Upper lobe of left lung (tissue), 6 donors: ENCODE measurements around the gene NF2. TPM values are rescaled to one million over a fixed set of nuclear protein-coding genes. Genes with fewer than 3 reads are reported as not detected.
"Not testable (repeated sequence)": the region's sequence is repeated elsewhere in the genome, so short reads cannot be mapped to it uniquely, and the experiment has no call there.

Experiments used
- ATAC-seq, 2 donors: fragments of 200-7000 bp; cut with Tn5 transposase; one replicate each; pipeline ENCODE4 v1.9.1; 2022; ENCODE audit warnings: mild to moderate bottlenecking in 2 of 2, moderate library complexity in 2 of 2; ENCODE audit not compliant: low FRiP score in 2 of 2
- DNase-seq, 2 donors: peaks; one replicate each; pipeline ENCODE4 v3.0.0-alpha.2; 2019 to 2020
- H3K27ac ChIP-seq, 4 donors: fragments of 200-600 bp; sonication (generic); one replicate each; pipeline ENCODE4 v1.5.1; 2016 to 2019
- H3K27me3 ChIP-seq, 4 donors: fragments of 200-600 bp; sonication (generic); one replicate each; pipeline ENCODE4 v1.5.1; 2017 to 2019
- H3K36me3 ChIP-seq, 4 donors: fragments of 200-600 bp; sonication (generic); one replicate each; pipeline ENCODE4 v1.5.1; 2016 to 2019
- H3K4me1 ChIP-seq, 4 donors: fragments of 200-600 bp; sonication (generic); one replicate each; pipeline ENCODE4 v1.5.1; 2018 to 2019
- H3K4me3 ChIP-seq, 4 donors: fragments of 200-600 bp; sonication (generic); one replicate each; pipeline ENCODE4 v1.5.1; 2017 to 2019; ENCODE audit warnings: mild to moderate bottlenecking in 2 of 4, moderate library complexity in 1 of 4
- H3K9me3 ChIP-seq, 4 donors: fragments of 200-600 bp; sonication (generic); one replicate each; pipeline ENCODE4 v1.5.1; 2018 to 2019
- EP300 ChIP-seq, 4 donors: sonication (generic); formaldehyde crosslinking; IDR thresholded peaks; one replicate each; pipeline ENCODE4 v1.5.1; 2017; ENCODE audit warnings: antibody characterized with exemption in 4 of 4, control low read depth in 2 of 4
- POLR2A ChIP-seq, 4 donors: fragments of 450-650 bp; IDR thresholded peaks; one replicate each; pipeline ENCODE4 v1.5.1; 2016 to 2017; ENCODE audit warnings: antibody characterized with exemption in 4 of 4, mild to moderate bottlenecking in 2 of 4
- POLR2AphosphoS5 ChIP-seq, 2 donors: sonication (generic); formaldehyde crosslinking; IDR thresholded peaks; one replicate each; pipeline ENCODE4 v1.5.1; 2017; ENCODE audit warnings: antibody characterized with exemption in 2 of 2
- WGBS, 2 donors: methylation state at CpG; one replicate each; pipeline ENCODE4 v1.1.5; 2017 to 2018; 5-methylcytosine and 5-hydroxymethylcytosine counted together
- total RNA-seq, 6 donors: library from RNA; depleted of rRNA in 4 of 6; stranded (reverse); fragments of >200 nt in 4 of 6; gene quantifications; one replicate each; pipeline versions ENCODE4 v1.1.0 to v1.2.1, GENCODE V29; 2016 to 2021
- TF ChIP-seq, protein P1 (sequence below), 6 experiments: fragments of 450-650 bp in 4 of 6; fragments of 200-600 bp in 2 of 6; sonication (generic) in 2 of 6; IDR thresholded peaks; one replicate each; pipeline ENCODE4 v1.5.1; 2016 to 2019; ENCODE audit warnings: antibody characterized with exemption in 6 of 6
- donor health status: DM: no; HTN: no; CAD: no; lungs with moderate emphysema.
- donor health status: DM: no; HTN: yes; CAD: no; lungs with severe emphysema.

Gene NF2
- total RNA-seq, 6 donors from 2014 or later, result 31.2 to 43.8 (median 41.3) TPM

DNA sequence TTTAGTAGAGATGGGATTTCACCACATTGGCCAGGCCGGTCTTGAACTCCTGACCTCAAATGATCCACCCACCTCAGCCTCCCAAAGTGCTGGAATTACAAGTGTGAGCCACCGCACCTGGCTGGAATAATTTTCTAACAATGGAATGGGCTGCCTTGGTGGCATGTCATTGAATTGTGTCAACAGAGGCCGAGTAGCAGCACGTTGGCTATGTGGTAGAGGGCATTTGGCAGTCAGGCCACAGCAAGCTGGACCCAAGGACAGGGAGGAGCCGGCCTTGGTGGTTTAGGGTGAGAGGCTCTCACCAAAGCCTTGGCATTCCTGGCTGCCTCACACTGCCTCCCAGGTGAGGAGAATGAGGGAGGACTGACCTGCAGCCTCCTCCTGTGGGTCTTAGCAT lies 18.5 kb upstream of the NF2 start:
- no peaks in the 10 kb centered on the region for H3K36me3 ChIP-seq
- ATAC-seq (no peak), DNase-seq (no peak)
- TF ChIP-seq POLR2A (IDR thresholded peaks at IDR 0.05), result no peak
- no peak for TF ChIP-seq POLR2AphosphoS5 (IDR thresholded peaks at IDR 0.05)
- no peak for TF ChIP-seq EP300 (IDR thresholded peaks at IDR 0.05)
- TF ChIP-seq, protein P1, sequence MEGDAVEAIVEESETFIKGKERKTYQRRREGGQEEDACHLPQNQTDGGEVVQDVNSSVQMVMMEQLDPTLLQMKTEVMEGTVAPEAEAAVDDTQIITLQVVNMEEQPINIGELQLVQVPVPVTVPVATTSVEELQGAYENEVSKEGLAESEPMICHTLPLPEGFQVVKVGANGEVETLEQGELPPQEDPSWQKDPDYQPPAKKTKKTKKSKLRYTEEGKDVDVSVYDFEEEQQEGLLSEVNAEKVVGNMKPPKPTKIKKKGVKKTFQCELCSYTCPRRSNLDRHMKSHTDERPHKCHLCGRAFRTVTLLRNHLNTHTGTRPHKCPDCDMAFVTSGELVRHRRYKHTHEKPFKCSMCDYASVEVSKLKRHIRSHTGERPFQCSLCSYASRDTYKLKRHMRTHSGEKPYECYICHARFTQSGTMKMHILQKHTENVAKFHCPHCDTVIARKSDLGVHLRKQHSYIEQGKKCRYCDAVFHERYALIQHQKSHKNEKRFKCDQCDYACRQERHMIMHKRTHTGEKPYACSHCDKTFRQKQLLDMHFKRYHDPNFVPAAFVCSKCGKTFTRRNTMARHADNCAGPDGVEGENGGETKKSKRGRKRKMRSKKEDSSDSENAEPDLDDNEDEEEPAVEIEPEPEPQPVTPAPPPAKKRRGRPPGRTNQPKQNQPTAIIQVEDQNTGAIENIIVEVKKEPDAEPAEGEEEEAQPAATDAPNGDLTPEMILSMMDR (IDR thresholded peaks at IDR 0.05), result no peak
- no peak overlapping the region for H3K4me3 ChIP-seq
- H3K27ac ChIP-seq, result no peak overlapping the region
- no peaks in the 10 kb centered on the region for H3K9me3 ChIP-seq
- peaks cover 4 to 14% (median 7%) of the 10 kb centered on the region in 4 donors for H3K4me1 ChIP-seq
- no peaks in the 10 kb centered on the region for H3K27me3 ChIP-seq
- WGBS, 2 donors, result 67 to 94% methylated on average over 2 to 5 of the region's 5 CpGs

DNA sequence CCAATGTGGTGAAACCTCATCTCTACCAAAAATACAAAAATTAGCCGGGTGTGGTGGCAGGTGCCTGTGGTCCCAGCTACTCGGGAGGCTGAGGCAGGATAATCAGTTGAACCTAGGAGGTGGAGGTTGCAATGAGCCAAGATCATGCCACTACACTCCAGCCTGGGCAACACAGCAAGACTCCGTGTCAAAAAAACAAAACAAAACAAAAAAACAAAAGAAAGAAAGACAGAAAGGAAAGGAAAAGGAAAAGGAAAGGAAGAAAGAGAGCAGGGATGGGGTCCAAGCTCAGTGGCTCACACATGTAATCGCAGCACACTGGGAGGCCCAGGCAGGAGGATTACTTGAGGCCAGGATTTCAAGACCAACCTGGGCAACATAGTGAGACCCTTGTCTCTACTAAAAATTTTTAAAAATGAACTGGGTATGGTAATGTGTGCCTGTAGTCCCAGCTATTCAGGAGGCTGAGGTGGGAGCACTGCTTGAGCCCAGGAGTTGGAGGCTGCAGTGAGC lies 17.2 kb upstream of the NF2 start:
- not testable (repeated sequence) for H3K27me3 ChIP-seq, H3K9me3 ChIP-seq, DNase-seq, ATAC-seq, H3K36me3 ChIP-seq, H3K27ac ChIP-seq, H3K4me3 ChIP-seq, H3K4me1 ChIP-seq
- WGBS, 2 donors, result 87 to 91% methylated on average over 4 of the region's 4 CpGs

DNA sequence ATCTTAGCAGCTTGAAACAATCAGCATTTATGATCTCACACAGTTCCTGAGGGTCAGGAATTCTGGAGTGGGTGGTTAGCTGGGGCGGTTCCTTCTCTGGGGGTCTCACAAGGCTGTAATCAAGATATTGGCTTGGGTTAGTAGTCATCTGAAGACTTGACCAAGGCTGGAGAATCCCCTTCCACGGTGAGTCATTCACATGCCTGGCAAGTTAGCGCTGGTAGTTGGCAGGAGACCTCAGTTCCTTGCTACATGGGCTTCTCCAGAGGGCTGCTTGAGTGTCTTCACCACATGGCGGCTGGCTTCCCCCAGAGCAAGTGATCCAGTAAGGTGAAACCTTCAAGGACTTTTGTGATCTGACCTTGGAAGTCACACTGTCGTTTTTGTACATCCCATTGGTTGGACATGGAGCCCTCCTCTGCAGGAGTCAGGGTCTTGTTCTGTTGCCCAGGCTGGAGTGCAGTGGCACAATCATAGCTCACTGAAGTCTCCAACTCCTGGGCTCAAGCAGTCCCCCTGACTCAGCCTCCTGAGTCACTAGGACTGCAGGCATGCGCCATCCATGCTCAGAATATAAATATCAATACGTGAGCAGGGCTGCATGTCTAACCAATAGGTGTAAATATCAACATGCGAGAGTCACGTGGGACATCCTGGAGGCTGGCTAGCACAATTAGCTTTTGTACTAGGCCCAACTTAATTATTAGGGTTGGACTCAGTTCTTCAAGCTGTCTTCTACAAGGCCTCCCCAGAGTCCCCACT lies 15.3 kb upstream of the NF2 start:
- no peak for TF ChIP-seq POLR2A (IDR thresholded peaks at IDR 0.05)
- TF ChIP-seq, protein P1 (IDR thresholded peaks at IDR 0.05), result no peak
- no peak for TF ChIP-seq POLR2AphosphoS5 (IDR thresholded peaks at IDR 0.05)
- no peak for TF ChIP-seq EP300 (IDR thresholded peaks at IDR 0.05)

DNA sequence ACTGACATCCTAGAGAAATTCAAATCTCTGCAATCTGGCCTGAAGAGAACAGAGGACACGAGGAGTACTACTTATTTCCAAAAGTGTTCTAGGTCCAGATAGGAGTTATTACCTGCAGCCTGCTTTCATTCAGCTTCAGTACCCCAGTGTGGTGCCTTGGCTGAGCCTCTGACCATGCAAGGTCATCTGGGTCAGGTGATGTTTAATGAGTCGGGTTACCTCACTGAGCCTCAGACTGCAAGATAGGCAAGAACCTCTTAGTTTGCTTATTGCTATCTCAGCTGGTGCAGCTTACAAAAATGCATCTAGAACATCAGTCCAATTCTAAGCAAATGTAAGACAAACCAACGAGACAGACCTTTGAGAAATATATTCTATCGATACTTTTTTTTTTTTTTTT lies 9.5 kb upstream of the NF2 start:
- no peak overlapping the region for H3K4me3 ChIP-seq
- ATAC-seq, result no peak
- no peak for TF ChIP-seq EP300 (IDR thresholded peaks at IDR 0.05)
- no peak for TF ChIP-seq POLR2AphosphoS5 (IDR thresholded peaks at IDR 0.05)
- TF ChIP-seq, protein P1 (IDR thresholded peaks at IDR 0.05), result no peak
- TF ChIP-seq POLR2A (IDR thresholded peaks at IDR 0.05), result no peak
- H3K27me3 ChIP-seq, result no peaks in the 10 kb centered on the region
- no peak overlapping the region for H3K27ac ChIP-seq
- H3K4me1 ChIP-seq, result peaks cover 0 to 3% (median 0%) of the 10 kb centered on the region in 4 donors
- no peaks in the 10 kb centered on the region for H3K9me3 ChIP-seq
- 76 to 78% methylated on average over 4 of the region's 4 CpGs for WGBS, 2 donors
- no peak for DNase-seq
- H3K36me3 ChIP-seq, result no peaks in the 10 kb centered on the region

More for the DNA sequence above, 15.3 kb upstream of the NF2 start:
- 85 to 86% methylated on average over 7 to 9 of the region's 9 CpGs for WGBS, 2 donors
- H3K4me3 ChIP-seq, result no peak overlapping the region
- H3K9me3 ChIP-seq, result no peaks in the 10 kb centered on the region
- peak; percentile 45 to 73 for ATAC-seq
- H3K27ac ChIP-seq, result no peak overlapping the region
- H3K27me3 ChIP-seq, result no peaks in the 10 kb centered on the region
- DNase-seq, result no peak
- H3K36me3 ChIP-seq, result no peaks in the 10 kb centered on the region
- H3K4me1 ChIP-seq, result peaks cover 0 to 3% (median 0%) of the 10 kb centered on the region in 4 donors

DNA sequence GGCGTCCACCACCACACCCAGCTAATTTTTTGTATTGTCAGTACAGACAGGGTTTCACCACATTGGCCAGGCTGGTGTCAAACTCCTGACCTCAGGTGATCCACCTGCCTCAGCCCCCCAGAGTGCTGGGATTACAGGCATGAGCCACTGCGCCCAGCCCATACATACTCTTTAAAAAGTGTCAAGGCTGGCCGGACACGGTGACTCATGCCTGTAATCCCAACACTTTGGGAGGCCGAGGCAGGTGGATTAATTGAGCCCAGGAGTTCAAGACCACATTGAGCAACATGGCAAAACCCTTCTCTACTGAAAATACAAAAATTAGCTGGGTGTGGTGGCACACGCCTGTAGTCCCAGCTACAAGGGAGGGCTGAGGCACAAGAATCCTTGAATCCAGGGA lies 9.0 kb upstream of the NF2 start:
- H3K4me3 ChIP-seq, H3K36me3 ChIP-seq, ATAC-seq, H3K9me3 ChIP-seq, H3K27me3 ChIP-seq, H3K4me1 ChIP-seq, H3K27ac ChIP-seq, DNase-seq: not testable (repeated sequence)
- WGBS, 2 donors, result 88 to 92% methylated on average over 5 to 6 of the region's 6 CpGs

DNA sequence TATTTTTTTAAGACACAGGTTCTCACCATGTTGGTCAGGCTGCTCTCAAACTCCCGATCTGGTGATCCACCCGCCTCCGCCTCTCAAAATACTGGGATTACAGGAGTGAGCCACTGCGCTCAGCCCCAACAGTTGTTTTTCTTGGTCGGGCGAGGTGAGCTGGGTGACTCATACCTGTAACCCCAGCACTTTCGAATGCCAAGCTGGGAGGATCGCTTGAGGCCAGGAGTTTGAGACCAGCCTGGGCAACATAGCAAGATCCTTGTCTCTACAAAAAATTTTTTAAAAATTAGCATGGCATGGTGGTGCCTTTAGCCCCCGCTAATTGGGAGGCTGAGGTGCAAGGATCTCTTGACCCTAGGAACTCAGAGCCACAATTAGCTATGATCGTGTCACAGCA lies 7.0 kb upstream of the NF2 start:
- whole genome bisulfite sequencing, 2 donors, result 90 to 92% methylated on average over 9 to 10 of the region's 10 CpGs
- no peak for ATAC-seq
- Histone ChIP-seq H3K4me1 (no peaks in the 10 kb centered on the region), H3K4me3 (no peak overlapping the region), H3K27ac (no peak overlapping the region), H3K9me3 (no peaks in the 10 kb centered on the region), H3K36me3 (no peaks in the 10 kb centered on the region), H3K27me3 (no peaks in the 10 kb centered on the region)
- TF ChIP-seq EP300 (IDR thresholded peaks at IDR 0.05), result no peak
- no peak for TF ChIP-seq POLR2A (IDR thresholded peaks at IDR 0.05)
- TF ChIP-seq, protein P1 (IDR thresholded peaks at IDR 0.05), result no peak
- no peak for TF ChIP-seq POLR2AphosphoS5 (IDR thresholded peaks at IDR 0.05)
- no peak for DNase-seq

DNA sequence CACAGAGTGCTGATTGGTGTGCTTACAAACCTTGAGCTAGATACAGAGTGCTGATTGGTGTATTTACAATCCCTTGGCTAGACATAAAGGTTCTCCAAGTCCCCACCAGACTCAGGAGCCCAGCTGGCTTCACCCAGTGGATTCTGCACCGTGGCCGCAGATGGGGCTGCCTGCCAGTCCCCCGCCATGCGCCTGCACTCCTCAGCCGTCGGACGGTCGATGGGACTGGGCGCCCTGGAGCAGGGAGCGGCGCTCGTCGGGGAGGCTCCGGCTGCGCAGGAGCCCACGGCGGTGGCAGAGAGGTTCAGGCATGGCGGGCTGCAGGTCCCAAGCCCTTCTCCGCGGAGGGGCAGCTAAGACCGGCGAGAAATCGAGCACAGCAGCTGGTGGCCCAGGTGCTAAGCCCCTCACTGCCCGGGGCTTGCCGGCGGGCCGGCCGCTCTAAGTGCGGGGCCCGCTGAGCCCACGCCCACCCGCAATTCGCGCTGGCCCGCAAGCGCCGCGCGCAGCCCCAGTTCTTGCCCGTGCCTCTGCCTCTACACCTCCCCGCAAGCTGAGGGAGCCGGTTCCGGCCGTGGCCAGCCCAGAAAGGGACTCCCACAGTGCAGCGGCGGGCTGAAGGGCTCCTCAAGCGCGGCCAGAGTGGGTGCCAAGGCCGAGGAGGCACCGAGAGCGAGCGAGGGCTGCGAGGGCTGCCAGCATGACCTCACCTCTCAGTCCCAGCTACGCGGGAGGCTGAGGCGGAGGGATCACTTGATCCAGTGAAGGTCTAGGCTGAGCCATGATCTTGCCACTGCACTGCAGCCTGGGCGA lies 5.4 kb upstream of the NF2 start:
- H3K27ac ChIP-seq, ATAC-seq, H3K27me3 ChIP-seq, H3K36me3 ChIP-seq, H3K4me3 ChIP-seq, H3K4me1 ChIP-seq, H3K9me3 ChIP-seq: not testable (repeated sequence)
- 60 to 83% methylated on average over 1 to 50 of the region's 57 CpGs for WGBS, 2 donors
- DNase-seq, result peak in 1 of 2 donors; percentile 81
